Measurements from ENCODE around the gene DOCK3. TPM values are rescaled to one million over a fixed set of nuclear protein-coding genes. Genes with fewer than 3 reads are reported as not detected.

The DOCK3 gene
- polyA plus RNA-seq, 1 donor from 2014 or later, result 15.6 TPM

GRCh38 chr3:51379746-51380455, 705.2 kb downstream of the DOCK3 start:
- H4K20me1 ChIP-seq (ENCODE audit: insufficient read depth), result no peaks in the 10 kb centered on the region
- H3K9me2 ChIP-seq (ENCODE audit: insufficient read depth, low read length), result no peaks in the 10 kb centered on the region
- no peak overlapping the region for H3K9ac ChIP-seq (ENCODE audit: low read length)
- H2AFZ ChIP-seq (ENCODE audit: low read depth, low read length), result no peak overlapping the region
- peaks cover 9% of the 10 kb centered on the region for H3K79me2 ChIP-seq (replicated peaks; ENCODE audit: insufficient read depth, low read length)
- H3K9me3 ChIP-seq (ENCODE audit: low read length), result no peaks in the 10 kb centered on the region
- no peak overlapping the region for H3K4me2 ChIP-seq (ENCODE audit: low read length)
- no peaks in the 10 kb centered on the region for H3K36me3 ChIP-seq (ENCODE audit: insufficient read depth, low read length)
- H3K27ac ChIP-seq (ENCODE audit: low read length), result no peak overlapping the region
- no peak overlapping the region for H3K4me3 ChIP-seq (ENCODE audit: low read length)
- no peak for TF ChIP-seq EP300 (conservative IDR thresholded peaks at IDR 0.05; ENCODE audit: poor library complexity, severe bottlenecking)
- no peak for TF ChIP-seq POLR2AphosphoS5 (IDR thresholded peaks at IDR 0.05)
- TF ChIP-seq, protein P1, sequence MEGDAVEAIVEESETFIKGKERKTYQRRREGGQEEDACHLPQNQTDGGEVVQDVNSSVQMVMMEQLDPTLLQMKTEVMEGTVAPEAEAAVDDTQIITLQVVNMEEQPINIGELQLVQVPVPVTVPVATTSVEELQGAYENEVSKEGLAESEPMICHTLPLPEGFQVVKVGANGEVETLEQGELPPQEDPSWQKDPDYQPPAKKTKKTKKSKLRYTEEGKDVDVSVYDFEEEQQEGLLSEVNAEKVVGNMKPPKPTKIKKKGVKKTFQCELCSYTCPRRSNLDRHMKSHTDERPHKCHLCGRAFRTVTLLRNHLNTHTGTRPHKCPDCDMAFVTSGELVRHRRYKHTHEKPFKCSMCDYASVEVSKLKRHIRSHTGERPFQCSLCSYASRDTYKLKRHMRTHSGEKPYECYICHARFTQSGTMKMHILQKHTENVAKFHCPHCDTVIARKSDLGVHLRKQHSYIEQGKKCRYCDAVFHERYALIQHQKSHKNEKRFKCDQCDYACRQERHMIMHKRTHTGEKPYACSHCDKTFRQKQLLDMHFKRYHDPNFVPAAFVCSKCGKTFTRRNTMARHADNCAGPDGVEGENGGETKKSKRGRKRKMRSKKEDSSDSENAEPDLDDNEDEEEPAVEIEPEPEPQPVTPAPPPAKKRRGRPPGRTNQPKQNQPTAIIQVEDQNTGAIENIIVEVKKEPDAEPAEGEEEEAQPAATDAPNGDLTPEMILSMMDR (IDR thresholded peaks at IDR 0.05; ENCODE audit: poor library complexity, severe bottlenecking), result no peak
- no peak for TF ChIP-seq RAD21 (conservative IDR thresholded peaks at IDR 0.05)
- TF ChIP-seq EZH2 (IDR thresholded peaks at IDR 0.05; ENCODE audit: borderline replicate concordance, insufficient read depth, low read length, poor library complexity, severe bottlenecking), result no peak
- no peak for TF ChIP-seq SMC3 (conservative IDR thresholded peaks at IDR 0.05; ENCODE audit: poor library complexity)
- no peak for TF ChIP-seq TAF1 (IDR thresholded peaks at IDR 0.05; ENCODE audit: low read depth)
- TF ChIP-seq REST (IDR thresholded peaks at IDR 0.05; ENCODE audit: borderline replicate concordance), result no peak
- no peak for TF ChIP-seq MXI1 (conservative IDR thresholded peaks at IDR 0.05; ENCODE audit: poor library complexity, severe bottlenecking)
- H3F3A ChIP-seq (ENCODE audit: insufficient read depth, low read length, poor library complexity, severe bottlenecking), result no peaks in the 10 kb centered on the region
- no peaks in the 10 kb centered on the region for H3K27me3 ChIP-seq (ENCODE audit: insufficient read depth, low read depth, low read length)

DNA sequence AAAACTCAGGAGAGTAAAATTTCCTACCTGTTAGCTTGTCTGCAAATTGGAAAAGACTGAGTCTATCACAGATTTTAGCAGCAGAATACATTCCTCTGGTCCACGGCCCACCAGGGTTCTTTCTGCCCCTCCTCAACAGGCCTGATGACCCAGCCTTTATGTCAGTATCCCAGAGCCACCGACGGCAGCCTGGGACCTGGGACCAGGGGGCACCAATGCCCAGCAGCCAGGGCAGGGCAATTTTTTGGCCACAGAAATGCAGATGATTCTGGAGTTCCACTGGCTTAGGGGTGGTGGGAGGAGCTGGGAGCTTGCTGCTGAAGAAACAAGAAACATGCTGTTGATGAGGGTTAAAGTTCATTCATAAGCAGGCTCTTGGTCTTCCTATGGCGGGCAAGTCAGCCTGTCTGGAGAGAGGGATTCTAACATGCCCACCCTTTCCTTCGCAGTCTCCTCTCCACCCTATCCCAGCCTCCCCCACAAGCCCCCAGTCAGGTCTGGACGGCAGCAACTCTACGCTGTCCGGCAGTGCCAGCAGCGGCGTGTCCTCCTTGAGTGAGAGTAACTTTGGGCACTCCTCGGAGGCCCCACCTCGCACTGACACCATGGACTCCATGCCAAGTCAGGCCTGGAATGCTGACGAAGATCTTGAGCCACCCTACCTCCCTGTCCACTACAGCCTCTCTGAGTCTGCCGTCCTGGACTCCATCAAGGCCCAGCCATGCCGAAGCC, 706.0 kb downstream of the DOCK3 start:
- H3K27me3 ChIP-seq (ENCODE audit: insufficient read depth, low read depth, low read length), result no peaks in the 10 kb centered on the region

More for the DNA sequence above, 706.0 kb downstream of the DOCK3 start:
- H3K9ac ChIP-seq (ENCODE audit: low read length), result no peak overlapping the region
- no peak overlapping the region for H3K27ac ChIP-seq (ENCODE audit: low read length)
- H3K79me2 ChIP-seq (replicated peaks; ENCODE audit: insufficient read depth, low read length), result peaks cover 14% of the 10 kb centered on the region
- TF ChIP-seq, protein P1 (IDR thresholded peaks at IDR 0.05; ENCODE audit: poor library complexity, severe bottlenecking), result no peak
- TF ChIP-seq TAF1 (IDR thresholded peaks at IDR 0.05; ENCODE audit: low read depth), result no peak
- no peak for TF ChIP-seq RAD21 (conservative IDR thresholded peaks at IDR 0.05)
- TF ChIP-seq MXI1 (conservative IDR thresholded peaks at IDR 0.05; ENCODE audit: poor library complexity, severe bottlenecking), result no peak
- TF ChIP-seq POLR2AphosphoS5 (IDR thresholded peaks at IDR 0.05), result no peak
- H4K20me1 ChIP-seq (ENCODE audit: insufficient read depth), result no peaks in the 10 kb centered on the region
- no peak overlapping the region for H2AFZ ChIP-seq (ENCODE audit: low read depth, low read length)
- H3K9me3 ChIP-seq (ENCODE audit: low read length), result no peaks in the 10 kb centered on the region
- no peaks in the 10 kb centered on the region for H3F3A ChIP-seq (ENCODE audit: insufficient read depth, low read length, poor library complexity, severe bottlenecking)
- H3K36me3 ChIP-seq (ENCODE audit: insufficient read depth, low read length), result no peaks in the 10 kb centered on the region
- no peak overlapping the region for H3K4me2 ChIP-seq (ENCODE audit: low read length)
- no peaks in the 10 kb centered on the region for H3K9me2 ChIP-seq (ENCODE audit: insufficient read depth, low read length)
- H3K4me3 ChIP-seq (ENCODE audit: low read length), result no peak overlapping the region

All from neural cell (in vitro differentiated cells).